Choroid plexus epithelial cell (primary cell): ENCODE measurements around the gene CKM.

Experiments used
- DNase-seq: peaks from one replicate; pipeline ENCODE4 v3.0.0-alpha.2; 2010; ENCODE audit warnings: low read depth
- H3K4me3 ChIP-seq: 2 replicates; pipeline ENCODE4 v1.5.1; 2011; ENCODE audit warnings: low read depth, mild to moderate bottlenecking, control low read depth, low read length, moderate library complexity
- TF ChIP-seq, protein P1 (sequence below): conservative IDR thresholded peaks from 2 replicates; pipeline ENCODE4 v1.5.1; 2011; ENCODE audit warnings: low read depth, mild to moderate bottlenecking, control low read depth, inconsistent platforms, low read length, moderate library complexity

The CKM gene

DNA sequence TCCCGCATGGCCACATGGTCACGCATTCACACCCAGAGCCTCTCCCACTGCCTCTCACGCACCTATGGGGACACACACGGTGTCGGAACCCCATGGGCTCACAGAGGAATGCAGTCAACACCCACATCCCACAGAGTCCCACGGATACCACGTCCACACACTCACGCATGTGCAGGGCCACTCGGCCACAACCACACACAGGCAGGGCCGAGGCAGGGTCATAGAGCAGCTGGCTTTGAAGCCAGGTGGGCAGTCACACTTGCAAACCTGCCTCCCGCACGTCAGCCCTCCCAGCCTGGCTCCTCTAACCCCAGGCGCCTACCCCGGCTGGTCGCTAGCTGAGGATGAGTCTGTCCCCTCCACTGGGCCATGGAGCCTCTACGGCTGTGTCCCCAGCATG is 39.6 kb upstream of the CKM start:
- H3K4me3 ChIP-seq = no peak overlapping the region
- no peak for DNase-seq
- TF ChIP-seq, protein P1, sequence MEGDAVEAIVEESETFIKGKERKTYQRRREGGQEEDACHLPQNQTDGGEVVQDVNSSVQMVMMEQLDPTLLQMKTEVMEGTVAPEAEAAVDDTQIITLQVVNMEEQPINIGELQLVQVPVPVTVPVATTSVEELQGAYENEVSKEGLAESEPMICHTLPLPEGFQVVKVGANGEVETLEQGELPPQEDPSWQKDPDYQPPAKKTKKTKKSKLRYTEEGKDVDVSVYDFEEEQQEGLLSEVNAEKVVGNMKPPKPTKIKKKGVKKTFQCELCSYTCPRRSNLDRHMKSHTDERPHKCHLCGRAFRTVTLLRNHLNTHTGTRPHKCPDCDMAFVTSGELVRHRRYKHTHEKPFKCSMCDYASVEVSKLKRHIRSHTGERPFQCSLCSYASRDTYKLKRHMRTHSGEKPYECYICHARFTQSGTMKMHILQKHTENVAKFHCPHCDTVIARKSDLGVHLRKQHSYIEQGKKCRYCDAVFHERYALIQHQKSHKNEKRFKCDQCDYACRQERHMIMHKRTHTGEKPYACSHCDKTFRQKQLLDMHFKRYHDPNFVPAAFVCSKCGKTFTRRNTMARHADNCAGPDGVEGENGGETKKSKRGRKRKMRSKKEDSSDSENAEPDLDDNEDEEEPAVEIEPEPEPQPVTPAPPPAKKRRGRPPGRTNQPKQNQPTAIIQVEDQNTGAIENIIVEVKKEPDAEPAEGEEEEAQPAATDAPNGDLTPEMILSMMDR = no peak

DNA sequence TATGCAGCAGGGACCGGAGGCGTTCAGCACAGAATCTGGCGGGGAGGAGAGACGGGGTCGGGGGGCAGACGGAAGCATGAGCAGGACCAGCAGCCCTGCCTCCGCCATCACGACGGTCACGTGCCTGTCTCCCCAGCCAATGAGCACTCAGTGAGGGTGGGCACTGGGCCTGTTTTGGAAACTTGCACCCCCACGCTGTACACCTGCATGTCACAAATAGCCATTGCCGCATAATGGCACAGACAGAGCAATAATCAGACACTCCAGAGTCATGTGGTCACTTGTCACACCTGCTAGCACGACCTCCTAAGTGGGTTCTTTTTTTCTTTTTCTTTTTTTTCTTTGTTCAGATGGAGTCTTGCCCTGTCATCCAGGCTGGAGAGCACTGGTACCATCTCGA is 38.9 kb upstream of the CKM start:
- no peak overlapping the region for H3K4me3 ChIP-seq
- no peak for DNase-seq
- TF ChIP-seq, protein P1 = no peak

DNA sequence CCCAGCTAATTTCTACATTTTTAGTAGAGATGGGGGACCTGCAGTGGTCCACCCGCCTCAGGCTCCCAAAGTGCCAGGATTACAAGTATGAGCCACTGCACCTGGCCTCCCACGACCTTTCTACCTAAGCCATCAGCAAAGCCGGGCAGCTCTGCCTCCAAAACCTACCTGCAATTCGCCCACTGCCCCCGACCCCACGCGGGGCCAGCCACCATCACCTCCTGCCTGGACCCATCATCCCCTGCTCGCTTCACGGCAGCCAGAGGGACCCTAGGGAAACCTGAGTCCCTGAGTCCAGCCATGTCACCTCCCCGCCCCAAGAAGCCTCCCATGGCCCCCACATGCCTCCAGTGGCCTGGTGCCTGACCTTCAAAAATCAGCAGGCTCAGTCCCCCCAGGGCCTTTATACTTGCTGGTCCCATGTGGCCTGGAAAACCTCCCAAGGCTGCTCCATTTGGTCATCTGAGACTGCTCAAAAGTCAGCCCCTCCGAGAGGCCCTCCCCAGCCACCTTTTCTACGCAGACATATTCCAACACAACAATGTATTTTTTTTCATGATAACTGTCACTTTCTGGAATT is 35.6 kb upstream of the CKM start:
- no peak overlapping the region for H3K4me3 ChIP-seq
- no peak for DNase-seq
- TF ChIP-seq, protein P1 = no peak

DNA sequence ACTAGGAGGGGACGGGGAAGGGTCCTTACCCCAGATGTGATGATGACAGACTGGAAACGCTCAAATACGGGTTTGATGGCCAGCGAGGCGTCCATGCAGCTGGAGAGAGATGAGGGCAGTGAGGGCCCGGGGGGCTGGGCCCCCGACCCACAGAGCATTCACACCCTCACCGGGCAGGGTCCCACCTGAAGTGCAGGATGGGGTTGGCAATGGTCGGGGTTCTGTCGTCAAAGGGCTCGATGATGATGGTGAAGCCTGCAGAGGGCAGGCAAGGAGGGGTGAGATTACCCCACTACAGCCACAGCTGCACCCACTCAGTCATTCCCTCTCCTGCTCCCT is 34.7 kb upstream of the CKM start:
- no peak overlapping the region for H3K4me3 ChIP-seq
- TF ChIP-seq, protein P1 = no peak
- DNase-seq = no peak

DNA sequence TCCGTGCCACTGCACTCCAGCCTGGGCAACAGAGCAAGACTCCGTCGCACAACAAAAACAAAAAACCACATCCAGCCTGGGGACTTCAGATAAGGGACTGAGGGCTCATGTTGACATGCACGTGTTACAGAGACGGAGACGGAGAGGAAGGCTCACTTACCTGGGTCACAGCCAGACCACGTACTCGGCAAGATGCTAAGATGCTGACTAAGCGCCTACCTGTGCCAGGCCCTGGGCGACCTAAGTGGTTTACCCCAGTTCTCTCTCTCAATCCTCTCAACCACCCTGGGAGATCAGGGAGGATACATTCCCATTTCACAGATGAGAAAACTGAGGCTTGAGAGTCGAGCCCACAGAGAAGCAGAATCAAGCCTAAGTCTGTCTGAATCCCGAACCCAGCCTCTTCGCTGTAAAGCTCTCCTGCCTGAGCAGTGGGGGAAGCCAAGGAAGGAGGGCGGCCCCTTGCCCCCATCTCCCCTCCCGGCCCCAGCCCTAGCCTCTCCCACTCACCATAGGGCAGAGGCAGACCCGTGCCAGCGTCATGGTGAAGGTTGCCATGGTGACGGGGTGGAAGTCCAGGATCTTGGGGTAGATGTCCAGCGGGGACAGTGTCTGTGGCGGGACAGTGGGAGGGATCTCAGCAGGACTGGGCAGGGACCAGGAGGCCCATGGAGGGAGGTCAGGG is 34.2 kb upstream of the CKM start:
- DNase-seq = no peak
- H3K4me3 ChIP-seq = no peak overlapping the region
- TF ChIP-seq, protein P1 = no peak

DNA sequence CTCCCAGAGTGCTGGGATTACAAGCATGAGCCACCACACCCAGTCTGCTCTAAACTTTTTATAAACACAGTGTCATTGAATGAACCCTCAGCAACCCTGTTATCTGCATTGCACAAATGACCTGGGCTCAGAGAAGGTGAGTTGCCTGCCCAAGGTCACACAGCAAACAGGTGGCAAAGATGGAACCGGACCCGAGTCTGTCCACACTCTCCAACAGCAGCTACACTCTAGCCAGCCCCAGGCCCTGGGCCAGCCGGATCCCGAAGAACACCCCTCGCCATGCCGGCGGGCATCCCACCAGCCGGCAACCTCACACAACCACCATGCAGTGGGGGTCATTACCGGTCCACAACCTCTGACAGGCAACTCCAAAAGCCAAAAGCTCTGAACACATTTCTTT is 33.2 kb upstream of the CKM start:
- no peak overlapping the region for H3K4me3 ChIP-seq
- no peak for DNase-seq
- TF ChIP-seq, protein P1 = no peak

DNA sequence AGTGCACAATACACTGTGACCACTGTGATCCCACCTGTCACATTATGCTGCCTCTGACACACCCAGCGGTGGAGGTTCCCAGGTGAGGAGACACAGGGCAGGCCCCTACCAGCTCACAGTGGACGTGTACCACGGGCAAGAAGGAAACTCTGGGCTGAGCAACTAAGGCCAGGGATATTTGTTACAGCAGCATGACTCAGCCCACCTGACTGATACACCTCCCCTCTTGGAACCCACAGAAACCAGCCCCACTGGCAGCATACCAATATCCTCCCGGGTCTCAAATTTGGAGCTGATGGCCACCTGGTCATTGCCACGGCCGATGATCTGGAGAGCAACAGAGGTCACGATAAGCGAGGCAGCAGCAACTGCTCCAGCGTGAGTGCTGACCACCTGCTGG is 32.7 kb upstream of the CKM start:
- no peak overlapping the region for H3K4me3 ChIP-seq
- TF ChIP-seq, protein P1 = no peak
- no peak for DNase-seq
